Small intestine (tissue), 16 donors: Measurements from ENCODE around the gene GDNF. TPM values are rescaled to one million over a fixed set of nuclear protein-coding genes. Genes with fewer than 3 reads are reported as not detected.

ENCODE experiments used
- DNase-seq, 2 donors: peaks; one replicate each; pipeline versions ENCODE4 v3.0.0 to v3.0.0-alpha.2; 2013
- FAIRE-seq: peaks from 2 replicates; lab custom pipeline; 2012; peaks lifted over from hg19 to GRCh38; lab: Jason Lieb, UNC
- H3K27ac ChIP-seq, 3 donors: one replicate each; pipeline ENCODE4 v1.5.1; 2013; ENCODE audit warnings: low read length in 2 of 3, mild to moderate bottlenecking in 2 of 3, control low read depth in 1 of 3, inconsistent platforms in 1 of 3, low read depth in 1 of 3, moderate library complexity in 1 of 3
- H3K27me3 ChIP-seq, 3 donors: one replicate each; pipeline ENCODE4 v1.6.1; 2013; ENCODE audit warnings: low read length in 3 of 3, inconsistent platforms in 1 of 3; ENCODE audit not compliant: control insufficient read depth in 3 of 3, insufficient read depth in 3 of 3
- H3K36me3 ChIP-seq, 3 donors: one replicate each; pipeline ENCODE4 v1.6.1; 2013; ENCODE audit warnings: low read length in 3 of 3, inconsistent platforms in 1 of 3, low read depth in 1 of 3, mild to moderate bottlenecking in 1 of 3, moderate library complexity in 1 of 3; ENCODE audit not compliant: control insufficient read depth in 3 of 3, insufficient read depth in 2 of 3
- H3K4me1 ChIP-seq, 3 donors: one replicate each; pipeline ENCODE4 v1.6.1; 2013; ENCODE audit warnings: low read length in 2 of 3, inconsistent platforms in 1 of 3, low read depth in 1 of 3, mild to moderate bottlenecking in 1 of 3, moderate library complexity in 1 of 3; ENCODE audit not compliant: control insufficient read depth in 3 of 3, insufficient read depth in 2 of 3
- H3K4me3 ChIP-seq, 3 donors: one replicate each; pipeline ENCODE4 v1.5.1; 2013; ENCODE audit warnings: low read length in 3 of 3, control low read depth in 1 of 3, inconsistent platforms in 1 of 3, low read depth in 1 of 3, mild to moderate bottlenecking in 1 of 3, moderate library complexity in 1 of 3
- H3K9me3 ChIP-seq, 2 donors: one replicate each; pipeline ENCODE4 v1.6.1; 2013; ENCODE audit warnings: low read depth in 1 of 2, low read length in 1 of 2; ENCODE audit not compliant: control insufficient read depth in 2 of 2, insufficient read depth in 1 of 2
- WGBS, 3 donors: extraction: QIAGEN DNeasy Blood & Tissue Kit; methylation state at CpG; one replicate each; pipeline ENCODE4 v1.1.7; 2013; 5-methylcytosine and 5-hydroxymethylcytosine counted together
- long read RNA-seq, 10 donors: transcript quantifications; one replicate each; lab custom pipeline, GENCODE V29; 2026
- polyA plus RNA-seq, 4 donors: library from polyadenylated mRNA; stranded (reverse) in 3 of 4; unstranded in 1 of 4; fragments of 200-250 nt in 3 of 4; fragments of 120-200 nt in 1 of 4; gene quantifications; one replicate each; pipeline versions ENCODE4 v1.2.1 to v1.2.3, GENCODE V29; 2013
- donor health status: healthy with polysubstance abuse.
- donor health status: control.
- donor health status: control.
- donor health status: Bipolar disorder and iron deficiency.
- donor health status: healthy.

GDNF gene
- polyA plus RNA-seq, result 1 to 10 TPM in 1 of 4 donors, under 1 TPM in 1, not detected in 2; 0.46 to 2.3 TPM
- long read RNA-seq, donor 1, partial matches to known transcripts, result 0 of 2 reads
- long read RNA-seq, donor 1, other reads (novel, unspliced or antisense), result 0 of 2 reads
- long read RNA-seq, donor 2, result 0 reads
- long read RNA-seq, donor 3, partial matches to known transcripts, result 0 of 1 reads
- long read RNA-seq, donor 3, other reads (novel, unspliced or antisense), result 0 of 1 reads
- long read RNA-seq, donor 4, partial matches to known transcripts, result 0 of 2 reads
- long read RNA-seq, donor 4, other reads (novel, unspliced or antisense), result 0 of 2 reads
- long read RNA-seq, donor 5, result 0 reads
- long read RNA-seq, donor 6, result 0 reads
- long read RNA-seq, donor 7, result 0 reads
- long read RNA-seq, donor 8, result 0 reads
- long read RNA-seq, donor 9, result 0 reads
- long read RNA-seq, donor 10, partial matches to known transcripts, result 0 of 4 reads
- long read RNA-seq, donor 10, other reads (novel, unspliced or antisense), result 0 of 4 reads

- Histone ChIP-seq H3K36me3 (no peaks in the 10 kb centered on the region), H3K4me3 (peak within 1 kb of the TSS; percentile 14 to 68 (median 22)), H3K4me1 (peaks cover 0 to 12% (median 0%) of the 10 kb centered on the region in 3 donors), H3K27me3 (peaks cover 17 to 86% (median 41%) of the 10 kb centered on the region in 3 donors), H3K9me3 (peaks cover 0 to 4% of the 10 kb centered on the region in 2 donors), H3K27ac (peak within 1 kb of the TSS in 2 of 3 donors; percentile 60 to 71)
- 2 to 4% (median 3%) methylated on average over 43 to 66 of the region's 66 CpGs for WGBS, 3 donors
- DNase-seq (peak in 1 of 2 donors; percentile 42), FAIRE-seq (no peak)
Measured at GRCh38 chr5:37839407-37840052, at the start of gene GDNF. GDNF (minus strand) TSS chr5:37840041; CDS start chr5:37834796, 5,245 bp downstream.

- Histone ChIP-seq H3K27ac (no peak overlapping the region), H3K4me1 (no peaks in the 10 kb centered on the region), H3K4me3 (no peak overlapping the region), H3K36me3 (no peaks in the 10 kb centered on the region), H3K9me3 (no peaks in the 10 kb centered on the region), H3K27me3 (peaks cover 0 to 3% (median 0%) of the 10 kb centered on the region in 3 donors)
- WGBS, 3 donors, result 67 to 80% (median 76%) methylated on average over 6 of the region's 6 CpGs
- FAIRE-seq, result no peak
- DNase-seq, result no peak
Measured at GRCh38 chr5:37888476-37888875, 48.6 kb upstream of the GDNF start.

GRCh38 chr5:37886242-37886905 is 46.5 kb upstream of the GDNF start:
- H3K27me3 ChIP-seq, result peaks cover 0 to 3% (median 0%) of the 10 kb centered on the region in 3 donors
- WGBS, 3 donors, result 16 to 41% (median 30%) methylated on average over 9 of the region's 9 CpGs
- no peaks in the 10 kb centered on the region for H3K9me3 ChIP-seq
- H3K36me3 ChIP-seq, result no peaks in the 10 kb centered on the region
- DNase-seq (no peak), FAIRE-seq (no peak)
- no peak overlapping the region for H3K4me3 ChIP-seq
- no peak overlapping the region for H3K27ac ChIP-seq
- H3K4me1 ChIP-seq, result no peaks in the 10 kb centered on the region

- Histone ChIP-seq H3K27ac (no peak overlapping the region), H3K4me3 (no peak overlapping the region), H3K9me3 (no peaks in the 10 kb centered on the region), H3K4me1 (no peaks in the 10 kb centered on the region), H3K27me3 (peaks cover 0 to 3% (median 0%) of the 10 kb centered on the region in 3 donors), H3K36me3 (no peaks in the 10 kb centered on the region)
- no peak for FAIRE-seq
- WGBS, 3 donors, result 21 to 27% (median 22%) methylated on average over 3 of the region's 3 CpGs
- peak in 1 of 2 donors; percentile 3 for DNase-seq
Measured at GRCh38 chr5:37882636-37883035, 42.8 kb upstream of the GDNF start.

- H3K4me3 ChIP-seq, result no peak overlapping the region
- H3K4me1 ChIP-seq, result no peaks in the 10 kb centered on the region
- WGBS, 3 donors, result 80 to 87% (median 87%) methylated on average over 3 of the region's 3 CpGs
- DNase-seq, result no peak
- no peaks in the 10 kb centered on the region for H3K27me3 ChIP-seq
- H3K27ac ChIP-seq, result no peak overlapping the region
- FAIRE-seq, result no peak
- H3K9me3 ChIP-seq, result peaks cover 0 to under 1% of the 10 kb centered on the region in 2 donors
- no peaks in the 10 kb centered on the region for H3K36me3 ChIP-seq
Measured at GRCh38 chr5:37881359-37881758, 41.5 kb upstream of the GDNF start.

GRCh38 chr5:37876943-37877342 is 37.1 kb upstream of the GDNF start:
- Histone ChIP-seq H3K27ac (no peak overlapping the region), H3K4me3 (no peak overlapping the region), H3K27me3 (no peaks in the 10 kb centered on the region), H3K36me3 (no peaks in the 10 kb centered on the region), H3K4me1 (no peaks in the 10 kb centered on the region), H3K9me3 (peaks cover 0 to 8% of the 10 kb centered on the region in 2 donors)
- no peak for FAIRE-seq
- DNase-seq, result no peak
- WGBS, 3 donors, result 71 to 82% (median 73%) methylated on average over 3 of the region's 3 CpGs

- H3K4me1 ChIP-seq, result no peaks in the 10 kb centered on the region
- no peaks in the 10 kb centered on the region for H3K36me3 ChIP-seq
- no peaks in the 10 kb centered on the region for H3K27me3 ChIP-seq
- peaks cover 0 to 8% of the 10 kb centered on the region in 2 donors for H3K9me3 ChIP-seq
- DNase-seq (no peak), FAIRE-seq (no peak)
- no peak overlapping the region for H3K27ac ChIP-seq
- WGBS, 3 donors, result 48 to 75% (median 59%) methylated on average over 1 of the region's 1 CpG
- no peak overlapping the region for H3K4me3 ChIP-seq
Measured at GRCh38 chr5:37876245-37876644, 36.4 kb upstream of the GDNF start.
